Measurements from ENCODE around the gene DNAH10.

Gene DNAH10

GRCh38 chr12:123879101-123879500, 117.0 kb downstream of the DNAH10 start:
- no peak for DNase-seq (ENCODE audit: low read depth in 2 of 2, low spot score in 1 of 2)

- DNase-seq (ENCODE audit: low read depth in 2 of 2, low spot score in 1 of 2), result no peak
Observed at GRCh38 chr12:123879691-123880090, 117.6 kb downstream of the DNAH10 start.

- DNase-seq (ENCODE audit: low read depth in 2 of 2, low spot score in 1 of 2), result no peak
Observed at GRCh38 chr12:123882161-123882705, 120.1 kb downstream of the DNAH10 start.

- no peak for DNase-seq (ENCODE audit: low read depth in 2 of 2, low spot score in 1 of 2)
Observed at GRCh38 chr12:123886258-123886657, 124.2 kb downstream of the DNAH10 start.

GRCh38 chr12:123886931-123887582, 125.0 kb downstream of the DNAH10 start:
- no peak for DNase-seq (ENCODE audit: low read depth in 2 of 2, low spot score in 1 of 2)

- DNase-seq (ENCODE audit: low read depth in 2 of 2, low spot score in 1 of 2), result no peak
Observed at GRCh38 chr12:123888989-123889388, 126.9 kb downstream of the DNAH10 start.

- DNase-seq (ENCODE audit: low read depth in 2 of 2, low spot score in 1 of 2), result no peak
Observed at GRCh38 chr12:123889848-123890535, 127.9 kb downstream of the DNAH10 start.

GRCh38 chr12:123890536-123890902, 128.4 kb downstream of the DNAH10 start:
- no peak for DNase-seq (ENCODE audit: low read depth in 2 of 2, low spot score in 1 of 2)

- no peak for DNase-seq (ENCODE audit: low read depth in 2 of 2, low spot score in 1 of 2)
Observed at GRCh38 chr12:123891011-123891410, 128.9 kb downstream of the DNAH10 start.

GRCh38 chr12:123891516-123892179, 129.5 kb downstream of the DNAH10 start:
- no peak for DNase-seq (ENCODE audit: low read depth in 2 of 2, low spot score in 1 of 2)

GRCh38 chr12:123892180-123892559, 130.1 kb downstream of the DNAH10 start:
- no peak for DNase-seq (ENCODE audit: low read depth in 2 of 2, low spot score in 1 of 2)

GRCh38 chr12:123892853-123893252, 130.8 kb downstream of the DNAH10 start:
- DNase-seq (ENCODE audit: low read depth in 2 of 2, low spot score in 1 of 2), result no peak

GRCh38 chr12:123893276-123893675, 131.2 kb downstream of the DNAH10 start:
- DNase-seq (ENCODE audit: low read depth in 2 of 2, low spot score in 1 of 2), result no peak

GRCh38 chr12:123894823-123895345, 132.8 kb downstream of the DNAH10 start:
- no peak for DNase-seq (ENCODE audit: low read depth in 2 of 2, low spot score in 1 of 2)

GRCh38 chr12:123895451-123895850, 133.3 kb downstream of the DNAH10 start:
- no peak for DNase-seq (ENCODE audit: low read depth in 2 of 2, low spot score in 1 of 2)

GRCh38 chr12:123896767-123897166, 134.7 kb downstream of the DNAH10 start:
- no peak for DNase-seq (ENCODE audit: low read depth in 2 of 2, low spot score in 1 of 2)

GRCh38 chr12:123897221-123897620, 135.1 kb downstream of the DNAH10 start:
- DNase-seq (ENCODE audit: low read depth in 2 of 2, low spot score in 1 of 2), result no peak

GRCh38 chr12:123898673-123899072, 136.6 kb downstream of the DNAH10 start:
- DNase-seq (ENCODE audit: low read depth in 2 of 2, low spot score in 1 of 2), result no peak

- no peak for DNase-seq (ENCODE audit: low read depth in 2 of 2, low spot score in 1 of 2)
Observed at GRCh38 chr12:123899368-123899767, 137.3 kb downstream of the DNAH10 start.

GRCh38 chr12:123900871-123901376, 138.8 kb downstream of the DNAH10 start:
- no peak for DNase-seq (ENCODE audit: low read depth in 2 of 2, low spot score in 1 of 2)

- DNase-seq (ENCODE audit: low read depth in 2 of 2, low spot score in 1 of 2), result no peak
Observed at GRCh38 chr12:123902821-123903220, 140.7 kb downstream of the DNAH10 start.
